Measurements from ENCODE around the gene C5.

The C5 gene

DNA sequence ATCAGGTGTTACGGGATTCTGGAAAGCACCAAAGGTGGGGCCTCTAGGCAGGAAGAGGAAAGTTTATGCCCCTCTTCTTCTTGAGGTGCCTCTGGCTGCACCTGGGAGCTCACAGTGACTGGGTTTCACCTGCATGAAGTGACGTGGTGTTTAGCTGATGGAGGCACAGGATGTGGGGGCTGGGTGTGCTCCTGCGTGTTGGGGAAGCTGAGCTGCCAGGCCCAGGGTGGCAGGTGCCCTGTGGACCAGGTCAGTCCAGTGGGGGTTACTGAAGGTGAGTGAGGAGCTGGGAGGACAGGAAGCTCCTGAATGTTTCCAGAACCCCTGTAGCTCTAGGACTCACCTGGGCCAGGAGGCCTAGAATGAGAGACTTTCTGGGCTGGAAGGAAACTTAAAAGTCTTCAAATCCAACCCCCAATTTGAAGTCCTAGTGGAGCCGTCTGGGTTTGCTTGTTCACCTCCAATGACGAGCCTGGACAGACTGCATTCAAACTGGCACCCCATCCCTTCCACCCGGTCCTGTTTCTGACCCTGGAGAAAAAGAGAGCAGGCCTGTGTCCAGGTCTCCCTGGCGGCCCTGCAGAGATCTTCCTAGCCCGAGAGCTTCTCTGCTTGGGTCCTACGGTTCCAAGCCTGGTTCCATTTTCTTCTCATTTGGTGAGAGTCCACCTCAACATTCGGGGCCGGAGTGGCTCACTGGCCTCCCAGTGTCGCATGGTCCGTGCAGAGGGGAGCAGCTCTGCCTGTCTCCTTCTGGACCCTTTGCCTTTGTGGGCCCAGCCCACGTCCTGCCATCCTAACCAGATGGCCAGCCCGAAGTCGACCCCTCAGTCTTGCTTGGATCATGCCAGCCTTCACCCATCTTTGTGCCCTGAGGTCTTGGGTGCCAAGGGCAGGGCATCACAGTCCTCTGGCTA, 145.8 kb downstream of the C5 start:
- DNase-seq = peak; percentile 67

DNA sequence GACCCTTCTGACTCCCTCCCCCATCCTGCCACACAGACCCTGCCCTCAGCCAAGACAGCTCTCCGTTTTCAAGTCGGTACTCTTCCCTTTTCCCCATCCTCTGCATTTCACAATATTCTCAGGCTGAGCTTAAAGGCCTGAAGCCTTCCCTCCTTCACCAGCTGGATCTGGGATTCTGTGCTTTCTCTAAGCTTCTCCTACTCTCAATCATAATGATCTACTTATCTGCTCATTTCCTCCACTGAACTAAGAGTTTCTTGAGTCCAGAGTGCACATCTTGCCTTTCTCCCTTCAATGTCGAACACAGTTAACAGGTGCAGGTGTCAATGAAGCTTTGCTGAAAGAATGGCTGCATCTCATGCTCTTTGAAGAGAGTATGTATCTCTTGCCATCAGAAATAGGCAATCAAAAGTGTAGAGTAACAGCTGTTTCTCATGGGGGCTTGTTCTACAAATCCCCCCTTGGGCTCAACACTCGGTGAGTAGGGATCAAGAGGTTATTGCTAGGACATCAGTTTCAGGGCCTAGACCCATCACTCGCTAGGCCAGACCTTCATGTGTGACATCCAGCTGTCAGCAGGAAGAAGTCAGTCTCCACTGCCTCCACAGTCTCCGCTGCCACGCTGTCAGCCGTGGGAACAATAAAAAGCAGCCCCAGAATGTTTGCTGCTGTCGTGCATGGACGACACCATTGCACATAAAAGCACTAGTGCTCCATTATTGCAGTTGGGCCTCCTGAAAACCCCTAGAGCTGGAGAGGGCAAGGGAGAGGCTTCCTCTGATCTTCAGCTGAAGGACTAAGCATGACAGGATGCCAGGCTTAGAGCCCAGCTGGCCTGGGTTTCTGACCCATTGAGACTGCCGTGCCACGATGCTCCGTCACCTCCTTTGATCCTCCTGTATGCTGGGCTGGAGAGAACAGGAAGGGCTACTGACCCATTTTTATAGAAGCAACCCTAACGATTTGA, 147.2 kb downstream of the C5 start:
- no peak for DNase-seq

Measured in activated CD4-positive, alpha-beta T cell treated with anti-CD3 and anti-CD28 coated beads, Interleukin-2, amount 50 U/mL, for 1 hour (primary cell).